Uterus (tissue), 2 donors: ENCODE measurements around the gene CBFB.

Experiments used
- CTCF ChIP-seq, 4 experiments: fragments of 200-600 bp in 2 of 4; fragments of 450-650 bp in 2 of 4; sonication (generic) in 2 of 4; IDR thresholded peaks; one replicate each; pipeline ENCODE4 v1.5.1; 2016 to 2019; ENCODE audit warnings: antibody characterized with exemption in 4 of 4, mild to moderate bottlenecking in 2 of 4, moderate library complexity in 1 of 4
- POLR2A ChIP-seq, 2 donors: fragments of 450-650 bp; IDR thresholded peaks; one replicate each; pipeline ENCODE4 v1.6.1; 2016; ENCODE audit warnings: antibody characterized with exemption in 2 of 2, mild to moderate bottlenecking in 1 of 2, moderate library complexity in 1 of 2

- TF ChIP-seq CTCF (IDR thresholded peaks at IDR 0.05) (no peak), POLR2A (IDR thresholded peaks at IDR 0.05) (no peak)
Observed at GRCh38 chr16:67026570-67026969, 2.4 kb upstream of the CBFB start.
